COLO668 (cell line): ENCODE results near the gene SKAP2.
A peak's percentile ranks its signal among the peaks of the same experiment; 100 is the strongest.

Source experiments
- DNase-seq: peaks from one replicate; lab custom pipeline; 2025; ENCODE audit not compliant: unreplicated experiment; lab: John Stamatoyannopoulos, UW

Gene SKAP2

GRCh38 chr7:26642416-26642815, 222.0 kb downstream of the SKAP2 start:
- DNase-seq: no peak

DNA sequence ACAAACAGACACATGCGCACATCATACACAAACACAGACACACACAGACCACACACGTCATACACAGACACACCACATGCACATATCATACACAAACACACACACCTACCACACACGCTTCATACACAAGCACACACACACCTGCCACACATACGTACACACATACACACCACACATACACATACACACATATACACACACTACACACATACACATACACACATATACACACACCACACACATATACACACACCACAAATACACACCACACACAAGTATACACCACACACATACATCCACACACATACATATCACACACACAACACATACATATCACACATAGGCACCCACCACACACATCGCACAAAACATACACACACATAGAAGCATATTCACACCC, 224.7 kb downstream of the SKAP2 start:
- DNase-seq: no peak

GRCh38 chr7:26639111-26639510, 225.3 kb downstream of the SKAP2 start:
- no peak for DNase-seq

DNA sequence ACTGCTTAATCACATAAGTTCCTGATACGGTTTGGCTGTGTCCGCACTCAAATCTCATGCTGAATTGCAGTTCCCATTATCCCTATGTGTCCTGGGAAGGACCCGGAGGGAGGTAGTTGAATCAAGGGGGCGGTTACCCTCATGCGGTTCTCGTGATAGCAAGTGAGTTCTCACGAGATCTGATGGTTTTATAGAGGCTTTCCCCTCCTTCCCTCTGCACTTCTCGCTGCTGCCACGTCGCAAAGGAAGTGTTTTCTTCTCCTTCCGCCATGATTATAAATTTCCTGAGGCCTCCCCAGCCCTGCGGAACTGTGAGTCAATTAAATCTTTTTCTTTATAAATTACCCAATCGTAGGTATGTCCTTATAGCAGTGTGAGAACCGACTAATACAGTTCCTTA, 226.2 kb downstream of the SKAP2 start:
- DNase-seq: no peak

GRCh38 chr7:26637610-26638009, 226.8 kb downstream of the SKAP2 start:
- no peak for DNase-seq

DNA sequence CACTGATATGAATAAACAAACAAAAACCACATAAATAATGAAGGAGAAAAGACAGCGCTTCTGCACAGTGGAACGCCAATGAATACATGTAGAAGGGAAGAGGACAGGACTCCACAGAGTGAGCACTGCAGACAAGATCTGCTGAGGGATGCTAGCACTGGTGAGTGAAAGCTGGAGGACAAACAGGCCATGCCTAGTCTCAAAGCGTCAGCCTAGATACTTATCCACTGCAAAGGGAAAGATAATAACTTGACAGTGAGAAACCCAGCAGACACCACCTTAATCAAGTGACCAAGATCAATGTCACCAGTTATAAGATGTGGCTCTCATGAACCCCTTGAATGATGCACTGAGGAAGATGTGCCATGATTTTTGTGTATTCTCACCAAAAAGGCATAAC, 227.6 kb downstream of the SKAP2 start:
- DNase-seq: no peak

DNA sequence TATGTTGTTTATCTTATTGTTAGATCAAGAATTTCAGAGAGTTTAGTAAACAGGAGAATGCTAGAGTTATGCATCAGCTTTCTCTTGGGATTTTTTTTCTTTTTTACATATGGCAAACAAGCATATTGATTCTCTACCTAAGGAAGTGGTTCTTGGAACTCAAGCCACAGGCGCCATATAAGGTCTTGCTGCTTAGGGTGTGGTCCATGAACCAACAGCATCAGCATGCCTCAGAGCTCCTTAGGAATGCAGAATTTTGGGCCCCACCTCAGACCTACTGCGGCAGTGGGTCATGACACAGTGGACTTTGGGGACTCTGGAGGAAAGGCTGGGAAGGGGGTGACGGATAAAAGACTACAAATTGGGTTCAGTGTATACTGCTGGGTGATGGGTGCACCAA, 230.8 kb downstream of the SKAP2 start:
- no peak for DNase-seq

- no peak for DNase-seq
These were observed 232.8 kb downstream of the SKAP2 start for GRCh38 chr7:26631601-26632000.

DNA sequence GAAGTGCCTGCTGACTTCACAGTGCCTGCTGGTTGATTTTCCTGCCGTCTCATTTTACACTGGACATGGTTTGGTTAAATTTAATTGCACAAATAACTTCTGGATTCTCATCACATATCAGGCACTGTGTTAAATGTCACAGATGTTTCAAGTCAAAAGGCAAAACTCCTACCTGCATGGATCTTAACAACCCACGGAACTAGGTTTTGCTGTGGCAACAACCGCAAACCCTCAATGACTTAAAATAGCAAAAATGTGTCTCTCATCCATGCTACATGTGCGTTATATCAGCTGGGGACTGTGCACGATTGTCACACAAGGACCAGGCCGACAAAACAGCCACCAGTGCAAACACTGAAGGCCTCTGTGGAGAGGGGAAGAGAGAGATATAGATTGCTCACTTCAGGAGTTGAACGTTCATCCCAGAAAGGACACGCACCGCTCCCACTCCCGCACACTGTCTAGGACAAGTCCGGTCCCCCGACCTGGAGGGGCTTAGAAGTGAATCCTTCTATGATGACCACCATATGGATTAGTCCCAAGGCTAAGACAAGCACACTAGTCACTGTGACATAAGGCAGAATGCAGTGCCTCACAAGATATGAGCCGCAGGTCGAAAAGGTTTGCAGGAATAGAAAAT, 233.3 kb downstream of the SKAP2 start:
- DNase-seq: no peak

- DNase-seq: no peak
These were observed 234.0 kb downstream of the SKAP2 start for GRCh38 chr7:26630361-26630760.

DNA sequence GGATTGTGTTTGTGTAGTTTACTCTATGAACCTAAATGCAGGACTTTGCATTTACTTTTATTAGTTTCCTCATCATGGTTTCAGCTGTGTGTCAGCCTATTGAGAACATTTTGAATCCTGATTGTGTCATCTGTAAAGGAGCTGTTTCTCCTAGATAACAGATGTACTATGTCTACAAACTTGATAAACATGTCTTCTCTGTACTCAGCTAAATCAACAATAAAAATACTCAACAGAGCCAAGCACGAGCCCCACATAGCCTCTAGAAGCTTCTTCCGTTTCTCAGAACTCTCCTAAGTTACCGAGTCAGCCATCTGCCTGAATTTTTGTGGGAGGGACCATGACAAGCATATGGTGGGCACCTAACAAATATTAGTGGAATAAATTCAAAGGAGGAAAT, 234.7 kb downstream of the SKAP2 start:
- no peak for DNase-seq

DNA sequence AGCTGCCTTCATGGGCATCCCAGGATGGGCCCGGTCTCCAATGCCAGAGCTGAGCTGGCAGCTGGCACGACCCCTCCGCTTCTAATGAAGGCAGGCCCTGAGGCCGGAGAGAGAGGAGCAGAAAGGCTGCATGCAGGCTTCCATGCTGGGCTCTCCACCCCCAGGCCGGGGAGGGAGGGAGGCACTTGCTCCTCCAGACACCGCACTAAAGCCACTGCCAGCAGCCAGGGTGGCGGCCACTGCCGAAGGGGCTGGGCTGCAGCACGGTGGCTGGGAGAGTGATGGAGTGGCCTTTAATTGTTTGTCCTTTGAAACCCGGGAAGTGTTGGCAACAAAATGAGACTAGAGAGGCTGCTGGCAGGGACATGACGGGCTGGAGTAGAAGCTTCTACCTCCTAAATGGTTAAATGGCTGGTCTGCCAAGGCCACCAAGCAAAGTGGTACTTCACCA, 236.5 kb downstream of the SKAP2 start:
- DNase-seq: no peak

DNA sequence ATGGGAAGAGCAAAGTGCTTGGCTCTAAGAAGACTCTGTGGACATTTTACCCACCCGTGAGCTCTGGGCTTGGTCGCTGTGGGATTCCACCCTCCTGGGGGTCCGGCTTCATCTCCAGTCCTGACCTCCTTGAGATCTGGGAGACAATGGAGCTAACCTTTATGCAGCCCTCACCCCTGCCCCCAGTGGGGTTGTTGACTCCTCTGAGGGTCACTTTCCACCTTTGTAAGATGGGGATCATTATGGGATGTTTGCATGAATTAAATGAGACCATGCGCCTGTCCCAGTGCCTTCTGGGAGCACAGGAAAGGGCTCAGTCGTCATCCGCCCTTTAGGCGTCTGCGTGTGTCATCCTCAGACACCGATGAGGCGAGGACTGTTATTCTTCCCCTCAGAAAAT, 237.2 kb downstream of the SKAP2 start:
- DNase-seq: no peak

GRCh38 chr7:26626687-26627086, 237.7 kb downstream of the SKAP2 start:
- no peak for DNase-seq

GRCh38 chr7:26626156-26626555, 238.2 kb downstream of the SKAP2 start:
- no peak for DNase-seq

GRCh38 chr7:26625286-26625685, 239.1 kb downstream of the SKAP2 start:
- no peak for DNase-seq

GRCh38 chr7:26624839-26625238, 239.6 kb downstream of the SKAP2 start:
- no peak for DNase-seq

- no peak for DNase-seq
These were observed 240.0 kb downstream of the SKAP2 start for GRCh38 chr7:26624431-26624830.

DNA sequence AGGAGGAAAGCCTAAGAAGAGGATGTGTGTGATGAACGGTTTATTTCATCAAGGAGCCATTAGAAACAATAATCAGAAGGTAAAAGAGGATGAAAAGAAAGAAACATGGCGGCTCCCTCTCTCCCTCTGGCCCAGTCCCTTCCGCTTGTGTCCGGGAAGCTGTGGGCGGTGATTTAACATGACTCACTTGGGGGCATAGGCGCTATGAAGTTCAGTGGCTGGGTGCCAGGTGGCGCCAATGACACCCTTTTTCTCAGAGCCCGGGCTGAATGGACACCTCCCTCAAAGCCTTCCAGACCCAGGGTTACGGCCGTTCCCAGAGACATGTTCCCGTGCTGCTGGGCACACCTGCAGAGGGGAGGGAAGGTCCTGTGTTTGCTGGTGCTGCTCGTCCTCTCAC, 244.0 kb downstream of the SKAP2 start:
- peak; percentile 33 for DNase-seq

DNA sequence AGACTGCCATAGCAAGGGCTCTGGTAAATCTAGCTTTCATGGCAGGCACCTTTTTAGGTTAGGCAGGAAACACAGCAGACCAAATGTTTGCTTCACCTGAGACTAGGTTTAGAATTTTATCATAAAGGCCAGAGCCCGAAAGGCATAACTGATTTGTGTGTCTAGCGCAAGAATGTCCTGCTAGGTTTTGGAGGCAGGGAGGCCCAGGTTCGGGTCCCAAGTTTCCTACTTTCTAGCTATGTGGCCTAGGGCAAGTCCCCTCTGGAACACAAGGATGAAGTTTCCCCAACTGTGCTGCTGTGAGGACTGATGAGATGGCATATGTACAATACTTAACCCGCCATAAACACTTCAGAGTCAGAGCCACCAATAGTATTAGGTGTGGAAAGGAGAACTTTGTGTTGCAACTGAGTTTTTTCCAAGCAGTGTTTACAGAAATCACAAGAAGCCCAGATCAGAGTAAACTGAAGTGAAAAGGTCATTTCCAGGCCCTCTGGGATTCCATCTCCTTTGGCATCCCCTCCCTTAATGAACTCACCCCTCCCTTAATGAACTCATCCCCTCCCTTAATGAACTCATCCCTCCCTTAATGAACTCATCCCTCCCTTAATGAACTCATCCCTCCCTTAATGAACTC, 244.9 kb downstream of the SKAP2 start:
- DNase-seq: no peak

DNA sequence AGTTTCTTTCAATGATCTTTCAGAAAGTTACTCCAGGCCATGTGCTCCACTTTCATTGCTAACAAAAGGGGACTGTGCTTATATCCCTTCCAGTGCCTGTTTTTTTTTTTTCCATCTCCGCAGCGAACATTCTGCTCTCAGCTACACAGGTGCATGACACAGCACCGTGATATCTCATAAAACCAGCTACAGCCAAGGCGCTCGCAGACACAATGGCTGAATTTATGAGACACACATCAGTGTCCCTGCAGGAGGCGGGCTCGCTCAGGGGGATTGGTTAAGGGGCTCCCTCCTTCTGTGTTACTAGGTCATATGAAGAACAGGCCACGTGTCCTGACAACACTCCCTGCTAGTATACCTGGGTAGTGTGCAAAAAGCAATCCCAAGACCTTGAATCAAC, 245.5 kb downstream of the SKAP2 start:
- DNase-seq: no peak

- no peak for DNase-seq
These were observed 245.9 kb downstream of the SKAP2 start for GRCh38 chr7:26618449-26618848.
